Caco-2 (cell line): Measurements from ENCODE around the gene ADAMTS2. TPM values are rescaled to one million over a fixed set of nuclear protein-coding genes. Genes with fewer than 3 reads are reported as not detected.

Experiments
- BruUV-seq: library from RNA; stranded (reverse); fragments of 400-500 nt; replicated peaks from 2 replicates; lab custom pipeline; 2021; lab: Mats Ljungman, UMichigan
- CTCF ChIA-PET: fragments of 300-600 bp; sonication (Branson Sonifier 250); formaldehyde crosslinking; loops from one replicate; lab custom pipeline; 2022; ENCODE audit warnings: antibody characterized with exemption; lab: Charles Lee
- POLR2A ChIA-PET: fragments of 300-600 bp; sonication (Branson Sonifier 250); formaldehyde crosslinking; loops from one replicate; lab custom pipeline; 2022; ENCODE audit warnings: antibody characterized with exemption; lab: Charles Lee
- DNase-seq, 2 experiments: peaks; one replicate each; pipeline versions ENCODE4 v3.0.0 to v3.0.0-alpha.2; 2020 to 2022
- H3K27me3 ChIP-seq: replicated peaks from 2 replicates; pipeline ENCODE4 v1.6.0; 2011; ENCODE audit warnings: low read length; ENCODE audit not compliant: control insufficient read depth, insufficient read depth
- H3K36me3 ChIP-seq: 2 replicates; pipeline ENCODE4 v1.5.1; 2011; ENCODE audit warnings: low read length; ENCODE audit not compliant: control insufficient read depth, insufficient read depth
- H3K4me1 ChIP-seq: fragments of 250-450 bp; sonication (Bioruptor Pico); 2 replicates; pipeline ENCODE4 v1.5.1; 2020; ENCODE audit warnings: mild to moderate bottlenecking
- H3K4me3 ChIP-seq: 2 replicates; pipeline ENCODE4 v1.5.1; 2011; ENCODE audit warnings: low read depth, mild to moderate bottlenecking, control low read depth, low read length
- H3K9me3 ChIP-seq: fragments of 250-450 bp; sonication (Bioruptor Pico); 2 replicates; pipeline ENCODE4 v1.5.1; 2020; ENCODE audit warnings: mild to moderate bottlenecking, moderate library complexity
- H3K27ac Mint-ChIP-seq: one replicate; pipeline ENCODE4 v1.8.0; 2022; ENCODE audit warnings: mixed read lengths; ENCODE audit not compliant: unreplicated experiment
- H3K27me3 Mint-ChIP-seq: one replicate; pipeline ENCODE4 v1.8.0; 2022; ENCODE audit warnings: mixed read lengths; ENCODE audit not compliant: insufficient read depth, unreplicated experiment
- H3K36me3 Mint-ChIP-seq: one replicate; pipeline ENCODE4 v1.8.0; 2022; ENCODE audit warnings: mild to moderate bottlenecking, mixed read lengths; ENCODE audit not compliant: insufficient read depth, unreplicated experiment
- H3K4me1 Mint-ChIP-seq: one replicate; pipeline ENCODE4 v1.8.0; 2022; ENCODE audit warnings: low read depth, mixed read lengths; ENCODE audit not compliant: unreplicated experiment
- H3K4me3 Mint-ChIP-seq: one replicate; pipeline ENCODE4 v1.8.0; 2022; ENCODE audit warnings: mild to moderate bottlenecking, moderate library complexity, mixed read lengths; ENCODE audit not compliant: unreplicated experiment
- H3K9me3 Mint-ChIP-seq: one replicate; pipeline ENCODE4 v1.8.0; 2022; ENCODE audit warnings: mixed read lengths; ENCODE audit not compliant: unreplicated experiment
- intact Hi-C: fragments of 100-400 bp; cut with micrococcal nuclease; formaldehyde crosslinking; loops from one replicate; pipeline ENCODE4 v1.10.0; 2022; ENCODE audit not compliant: unreplicated experiment
- total RNA-seq: library from RNA; stranded (reverse); gene quantifications from 2 replicates; pipeline ENCODE4 v1.2.3, GENCODE V29; 2022
- TF ChIP-seq, protein P1 (sequence below), 2 experiments: fragments of 200-600 bp in 1 of 2; IDR thresholded peaks; 1 replicate in 1 of 2; 2 replicates in 1 of 2; pipeline versions ENCODE4 v1.5.1 to v1.8.0; 2011 to 2022; ENCODE audit warnings: antibody characterized with exemption in 1 of 2, control low read depth in 1 of 2, inconsistent platforms in 1 of 2, low read depth in 1 of 2, low read length in 1 of 2, mild to moderate bottlenecking in 1 of 2, moderate library complexity in 1 of 2; ENCODE audit not compliant: insufficient read depth in 1 of 2, severe bottlenecking in 1 of 2, unreplicated experiment in 1 of 2

The ADAMTS2 gene
- total RNA-seq, 1 experiment from 2014 or later, result 0.05 TPM

DNA sequence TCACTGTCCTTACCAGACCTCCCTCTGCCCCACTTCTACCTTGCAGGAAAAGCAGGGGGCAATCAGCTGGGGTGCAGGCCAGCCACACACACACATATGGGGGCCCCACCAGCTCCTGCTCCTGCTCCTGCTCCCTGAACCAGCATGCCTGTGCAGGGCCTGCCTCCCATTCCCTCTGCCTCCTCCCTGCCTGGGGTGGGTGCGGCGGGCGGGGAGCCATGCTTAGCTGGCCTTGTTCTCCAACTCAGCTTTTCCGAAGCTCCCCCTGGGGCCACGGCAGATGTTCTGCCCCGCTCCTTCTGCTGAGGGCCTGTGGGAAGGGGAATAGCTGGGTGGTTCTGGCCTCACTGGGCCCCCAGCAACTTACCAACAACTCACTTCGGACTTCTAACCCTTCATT, 195.2 kb downstream of the ADAMTS2 start:
- no peaks in the 10 kb centered on the region for H3K9me3 ChIP-seq
- no peak overlapping the region for H3K4me3 ChIP-seq
- no peaks in the 10 kb centered on the region for H3K27me3 ChIP-seq
- no peak overlapping the region for H3K27ac Mint-ChIP-seq
- TF ChIP-seq, protein P1, sequence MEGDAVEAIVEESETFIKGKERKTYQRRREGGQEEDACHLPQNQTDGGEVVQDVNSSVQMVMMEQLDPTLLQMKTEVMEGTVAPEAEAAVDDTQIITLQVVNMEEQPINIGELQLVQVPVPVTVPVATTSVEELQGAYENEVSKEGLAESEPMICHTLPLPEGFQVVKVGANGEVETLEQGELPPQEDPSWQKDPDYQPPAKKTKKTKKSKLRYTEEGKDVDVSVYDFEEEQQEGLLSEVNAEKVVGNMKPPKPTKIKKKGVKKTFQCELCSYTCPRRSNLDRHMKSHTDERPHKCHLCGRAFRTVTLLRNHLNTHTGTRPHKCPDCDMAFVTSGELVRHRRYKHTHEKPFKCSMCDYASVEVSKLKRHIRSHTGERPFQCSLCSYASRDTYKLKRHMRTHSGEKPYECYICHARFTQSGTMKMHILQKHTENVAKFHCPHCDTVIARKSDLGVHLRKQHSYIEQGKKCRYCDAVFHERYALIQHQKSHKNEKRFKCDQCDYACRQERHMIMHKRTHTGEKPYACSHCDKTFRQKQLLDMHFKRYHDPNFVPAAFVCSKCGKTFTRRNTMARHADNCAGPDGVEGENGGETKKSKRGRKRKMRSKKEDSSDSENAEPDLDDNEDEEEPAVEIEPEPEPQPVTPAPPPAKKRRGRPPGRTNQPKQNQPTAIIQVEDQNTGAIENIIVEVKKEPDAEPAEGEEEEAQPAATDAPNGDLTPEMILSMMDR (IDR thresholded peaks at IDR 0.05; ENCODE audit: insufficient read depth in 1 of 2, low read depth in 1 of 2, low read length in 1 of 2, severe bottlenecking in 1 of 2, unreplicated experiment in 1 of 2), result no peak
- no peaks in the 10 kb centered on the region for H3K27me3 Mint-ChIP-seq
- POLR2A ChIA-PET, result no interaction called here
- H3K36me3 ChIP-seq, result no peaks in the 10 kb centered on the region
- intact Hi-C loops, result no loop called here
- no TSS peak for BruUV-seq
- H3K4me1 Mint-ChIP-seq, result no peaks in the 10 kb centered on the region
- CTCF ChIA-PET, result no interaction called here
- peak in 1 of 2 experiments; percentile 17 for DNase-seq
- no peaks in the 10 kb centered on the region for H3K4me1 ChIP-seq
- peaks cover 6% of the 10 kb centered on the region for H3K36me3 Mint-ChIP-seq
- no peak overlapping the region for H3K4me3 Mint-ChIP-seq
- no peaks in the 10 kb centered on the region for H3K9me3 Mint-ChIP-seq

GRCh38 chr5:179149278-179149677, 196.0 kb downstream of the ADAMTS2 start:
- ChIA-PET POLR2A (no interaction called here), CTCF (no interaction called here)
- peak in 1 of 2 experiments; percentile 8 for DNase-seq
- intact Hi-C loops, result no loop called here
- BruUV-seq, result no TSS peak
- no peaks in the 10 kb centered on the region for H3K4me1 Mint-ChIP-seq
- H3K27ac Mint-ChIP-seq, result no peak overlapping the region
- no peaks in the 10 kb centered on the region for H3K9me3 ChIP-seq
- H3K4me1 ChIP-seq, result no peaks in the 10 kb centered on the region
- H3K4me3 ChIP-seq, result no peak overlapping the region
- TF ChIP-seq, protein P1 (IDR thresholded peaks at IDR 0.05; ENCODE audit: insufficient read depth in 1 of 2, low read depth in 1 of 2, low read length in 1 of 2, severe bottlenecking in 1 of 2, unreplicated experiment in 1 of 2), result no peak
- no peak overlapping the region for H3K4me3 Mint-ChIP-seq
- no peaks in the 10 kb centered on the region for H3K27me3 ChIP-seq
- H3K36me3 Mint-ChIP-seq, result peaks cover 6% of the 10 kb centered on the region
- H3K36me3 ChIP-seq, result no peaks in the 10 kb centered on the region
- no peaks in the 10 kb centered on the region for H3K9me3 Mint-ChIP-seq
- H3K27me3 Mint-ChIP-seq, result no peaks in the 10 kb centered on the region

GRCh38 chr5:179148703-179149170, 196.5 kb downstream of the ADAMTS2 start:
- intact Hi-C loops, result no loop called here
- Mint-ChIP-seq H3K4me1 (no peaks in the 10 kb centered on the region), H3K27ac (no peak overlapping the region), H3K36me3 (peaks cover 2% of the 10 kb centered on the region), H3K27me3 (no peaks in the 10 kb centered on the region), H3K4me3 (no peak overlapping the region), H3K9me3 (no peaks in the 10 kb centered on the region)
- CTCF ChIA-PET, result no interaction called here
- Histone ChIP-seq H3K9me3 (no peaks in the 10 kb centered on the region), H3K27me3 (no peaks in the 10 kb centered on the region), H3K4me3 (no peak overlapping the region), H3K4me1 (no peaks in the 10 kb centered on the region), H3K36me3 (no peaks in the 10 kb centered on the region)
- no TSS peak for BruUV-seq
- no peak for DNase-seq
- POLR2A ChIA-PET, result no interaction called here
- TF ChIP-seq, protein P1 (IDR thresholded peaks at IDR 0.05; ENCODE audit: insufficient read depth in 1 of 2, low read depth in 1 of 2, low read length in 1 of 2, severe bottlenecking in 1 of 2, unreplicated experiment in 1 of 2), result no peak
